ENCODE results near the gene HASPIN. TPM values are rescaled to one million over a fixed set of nuclear protein-coding genes. Genes with fewer than 3 reads are reported as not detected.

Gene HASPIN
- total RNA-seq = under 1 TPM in 2 of 4 donors, not detected in 2; 0.13 to 0.15 TPM

DNA sequence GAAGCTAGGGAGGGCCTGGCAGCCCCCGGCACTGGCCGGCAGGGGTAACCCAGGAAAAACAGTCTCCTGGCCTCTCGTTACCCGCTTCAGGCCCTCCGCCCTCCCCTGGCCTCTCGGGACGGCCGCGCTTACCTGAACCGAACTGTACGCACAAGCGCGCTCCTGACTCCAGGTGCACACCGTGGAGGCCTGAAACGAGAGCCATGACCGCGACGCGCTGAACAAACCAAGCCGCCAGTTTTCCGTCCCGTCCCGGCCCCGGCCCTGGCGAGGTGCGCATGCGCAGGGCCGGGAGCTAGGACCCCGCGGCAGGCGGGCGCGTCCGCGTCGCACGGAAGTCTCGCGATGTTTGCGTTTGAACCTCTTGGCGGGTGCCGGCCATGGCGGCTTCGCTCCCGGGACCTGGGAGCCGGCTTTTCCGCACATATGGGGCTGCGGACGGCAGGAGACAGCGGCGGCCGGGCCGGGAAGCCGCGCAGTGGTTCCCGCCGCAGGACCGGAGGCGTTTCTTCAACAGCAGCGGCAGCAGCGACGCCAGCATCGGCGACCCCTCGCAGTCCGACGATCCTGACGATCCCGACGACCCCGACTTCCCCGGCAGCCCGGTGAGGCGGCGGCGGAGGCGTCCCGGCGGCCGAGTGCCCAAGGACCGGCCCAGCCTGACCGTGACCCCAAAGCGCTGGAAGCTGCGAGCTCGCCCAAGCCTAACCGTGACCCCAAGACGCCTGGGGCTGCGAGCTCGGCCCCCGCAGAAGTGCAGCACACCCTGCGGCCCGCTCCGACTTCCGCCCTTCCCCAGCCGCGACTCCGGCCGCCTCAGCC is at the start of gene HASPIN:
Gene HASPIN, plus strand, starts transcription at position 348 of the 822 bp plus-strand sequence. Its CDS starts 33 bp downstream, at position 381.
- 0% methylated on average over 2 of the region's 98 CpGs; no CpG with 5 or more reads in 1 of the 2 donors for WGBS, 2 donors (ENCODE audit: low coverage in 1 of 2)
- TF ChIP-seq EP300 (IDR thresholded peaks at IDR 0.05) (no peak), POLR2AphosphoS5 (IDR thresholded peaks at IDR 0.05) (peak; percentile 58), POLR2A (IDR thresholded peaks at IDR 0.05) (peak; percentile 26 to 35)
- TF ChIP-seq, protein P1, sequence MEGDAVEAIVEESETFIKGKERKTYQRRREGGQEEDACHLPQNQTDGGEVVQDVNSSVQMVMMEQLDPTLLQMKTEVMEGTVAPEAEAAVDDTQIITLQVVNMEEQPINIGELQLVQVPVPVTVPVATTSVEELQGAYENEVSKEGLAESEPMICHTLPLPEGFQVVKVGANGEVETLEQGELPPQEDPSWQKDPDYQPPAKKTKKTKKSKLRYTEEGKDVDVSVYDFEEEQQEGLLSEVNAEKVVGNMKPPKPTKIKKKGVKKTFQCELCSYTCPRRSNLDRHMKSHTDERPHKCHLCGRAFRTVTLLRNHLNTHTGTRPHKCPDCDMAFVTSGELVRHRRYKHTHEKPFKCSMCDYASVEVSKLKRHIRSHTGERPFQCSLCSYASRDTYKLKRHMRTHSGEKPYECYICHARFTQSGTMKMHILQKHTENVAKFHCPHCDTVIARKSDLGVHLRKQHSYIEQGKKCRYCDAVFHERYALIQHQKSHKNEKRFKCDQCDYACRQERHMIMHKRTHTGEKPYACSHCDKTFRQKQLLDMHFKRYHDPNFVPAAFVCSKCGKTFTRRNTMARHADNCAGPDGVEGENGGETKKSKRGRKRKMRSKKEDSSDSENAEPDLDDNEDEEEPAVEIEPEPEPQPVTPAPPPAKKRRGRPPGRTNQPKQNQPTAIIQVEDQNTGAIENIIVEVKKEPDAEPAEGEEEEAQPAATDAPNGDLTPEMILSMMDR (IDR thresholded peaks at IDR 0.05) = peak in 3 of 4 experiments; percentile 42 to 55 (median 49)
- Histone ChIP-seq H3K4me1 (peaks cover 0 to 48% (median 24%) of the 10 kb centered on the region in 3 donors), H3K9me3 (no peaks in the 10 kb centered on the region), H3K4me3 (peak within 1 kb of the TSS; percentile 72 to 77), H3K27ac (peak within 1 kb of the TSS; percentile 66 to 92 (median 88)), H3K36me3 (peaks cover 0 to 24% of the 10 kb centered on the region in 2 donors), H3K27me3 (no peaks in the 10 kb centered on the region)
- peak; percentile 92 for ATAC-seq

DNA sequence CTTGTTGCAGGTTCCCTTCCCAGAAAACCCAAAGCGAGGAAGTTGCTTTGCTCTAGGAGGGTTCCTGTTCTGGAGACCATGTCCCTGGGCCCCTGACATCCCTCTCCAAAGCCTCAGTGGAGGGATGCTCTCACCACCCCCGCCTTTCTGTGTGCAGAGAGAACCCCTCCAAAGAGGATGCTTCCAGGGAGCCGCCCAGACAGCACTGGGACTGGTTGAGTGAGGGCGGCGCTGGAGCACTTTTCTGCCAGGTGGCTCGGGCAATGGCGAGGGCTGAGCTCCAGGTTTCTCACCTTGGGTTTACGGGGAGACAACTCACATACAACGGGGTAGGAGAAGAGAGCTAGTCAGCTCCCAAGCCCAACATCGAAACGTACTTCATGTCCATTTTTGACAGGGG is 47.8 kb upstream of the HASPIN start:
- Histone ChIP-seq H3K36me3 (peaks cover 0 to 7% of the 10 kb centered on the region in 2 donors), H3K27ac (no peak overlapping the region), H3K4me1 (no peaks in the 10 kb centered on the region), H3K27me3 (peaks cover 27% of the 10 kb centered on the region), H3K9me3 (no peaks in the 10 kb centered on the region), H3K4me3 (no peak overlapping the region)
- TF ChIP-seq POLR2AphosphoS5 (IDR thresholded peaks at IDR 0.05) = no peak
- no peak for TF ChIP-seq EP300 (IDR thresholded peaks at IDR 0.05)
- TF ChIP-seq, protein P1 (IDR thresholded peaks at IDR 0.05) = no peak
- TF ChIP-seq POLR2A (IDR thresholded peaks at IDR 0.05) = no peak
- no peak for ATAC-seq
- WGBS, 2 donors (ENCODE audit: low coverage in 1 of 2) = no CpG with 5 or more reads among the region's 11 CpGs

DNA sequence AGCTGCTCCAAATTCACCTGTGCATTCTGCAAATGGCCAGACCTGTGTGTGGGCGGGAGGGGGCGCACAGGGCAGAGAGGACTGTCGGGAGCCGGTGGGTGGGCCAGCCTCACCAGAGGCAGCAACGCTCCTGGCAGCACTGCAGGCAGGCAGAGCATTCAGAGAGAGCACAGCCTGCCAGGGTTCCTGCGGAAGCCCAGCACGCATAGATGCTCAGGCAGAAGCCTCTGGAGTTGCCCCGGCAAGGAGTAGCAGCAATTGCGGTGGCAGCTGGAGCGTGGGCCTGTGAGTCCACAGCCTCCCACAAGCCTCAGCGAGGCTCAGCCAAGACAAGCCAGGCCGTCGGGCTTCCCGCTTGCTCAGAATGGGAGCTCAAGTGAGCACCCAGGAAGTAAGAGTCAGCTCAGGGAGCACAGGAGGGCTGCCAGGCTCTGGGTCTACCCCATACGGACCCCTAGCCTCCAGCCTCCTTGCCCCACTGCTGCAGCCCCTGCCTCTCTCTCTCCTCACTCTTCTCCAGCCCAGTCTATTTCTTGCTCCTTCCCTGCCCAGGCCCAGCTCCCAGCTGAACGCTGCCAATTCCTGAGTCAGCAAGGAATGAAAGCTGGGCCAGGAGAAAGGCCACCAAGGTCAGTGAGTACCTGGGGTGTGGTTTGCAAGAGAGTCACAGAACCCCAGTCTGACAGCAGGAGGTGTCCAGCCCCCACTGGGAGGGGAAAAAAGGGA is 45.4 kb upstream of the HASPIN start:
- Histone ChIP-seq H3K4me1 (no peaks in the 10 kb centered on the region), H3K27me3 (peaks cover 50% of the 10 kb centered on the region), H3K36me3 (no peaks in the 10 kb centered on the region), H3K9me3 (no peaks in the 10 kb centered on the region), H3K27ac (no peak overlapping the region), H3K4me3 (no peak overlapping the region)
- TF ChIP-seq EP300 (IDR thresholded peaks at IDR 0.05) (no peak), POLR2A (IDR thresholded peaks at IDR 0.05) (no peak)
- TF ChIP-seq, protein P1 (IDR thresholded peaks at IDR 0.05) = no peak
- 62% methylated on average over 6 of the region's 16 CpGs; no CpG with 5 or more reads in 1 of the 2 donors for WGBS, 2 donors (ENCODE audit: low coverage in 1 of 2)
- ATAC-seq = no peak

DNA sequence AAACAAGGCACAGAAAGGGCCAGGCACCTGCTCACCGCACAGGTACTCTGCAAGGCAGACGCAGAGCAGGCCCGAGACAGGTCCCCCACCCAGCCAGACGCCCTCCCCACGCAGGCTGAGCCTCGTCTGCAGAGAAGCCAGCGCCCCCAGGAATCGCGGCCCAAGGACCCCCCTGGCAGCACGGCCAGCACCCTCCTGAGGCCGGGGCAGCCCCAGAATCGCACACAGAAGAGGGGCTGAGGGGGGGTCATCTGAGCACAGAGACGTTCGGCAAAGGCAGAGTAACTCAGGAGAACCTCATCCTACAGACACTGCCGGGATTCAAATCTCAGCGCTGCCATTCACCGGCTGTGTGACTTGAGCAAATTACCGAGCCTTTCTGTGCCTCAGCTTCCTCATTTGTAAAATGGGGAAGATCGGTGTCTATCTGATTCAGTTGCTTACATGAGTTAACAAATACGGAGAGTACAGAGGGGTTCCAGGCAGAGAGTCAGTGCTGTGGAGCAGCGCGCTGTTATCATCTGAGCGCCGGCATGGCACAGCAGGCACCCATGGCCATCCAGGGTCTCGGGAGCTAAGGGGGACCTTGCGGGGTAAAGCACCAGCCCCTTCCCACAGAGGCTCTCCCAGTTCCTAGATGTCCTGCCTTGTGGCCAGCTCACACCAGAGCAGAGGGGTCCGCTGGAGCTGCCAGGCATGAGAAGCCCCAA is 44.7 kb upstream of the HASPIN start:
- WGBS, 2 donors (ENCODE audit: low coverage in 1 of 2) = 50 to 73% methylated on average over 1 to 8 of the region's 27 CpGs
- H3K9me3 ChIP-seq = no peaks in the 10 kb centered on the region
- ATAC-seq = no peak
- no peak overlapping the region for H3K27ac ChIP-seq
- no peak overlapping the region for H3K4me3 ChIP-seq
- H3K4me1 ChIP-seq = no peaks in the 10 kb centered on the region
- no peaks in the 10 kb centered on the region for H3K36me3 ChIP-seq
- H3K27me3 ChIP-seq = peaks cover 58% of the 10 kb centered on the region
- TF ChIP-seq POLR2AphosphoS5 (IDR thresholded peaks at IDR 0.05) = no peak
- TF ChIP-seq EP300 (IDR thresholded peaks at IDR 0.05) = no peak
- TF ChIP-seq, protein P1 (IDR thresholded peaks at IDR 0.05) = no peak
- TF ChIP-seq POLR2A (IDR thresholded peaks at IDR 0.05) = no peak

Measured in gastroesophageal sphincter (tissue), 4 donors.